ENCODE data around the gene CTBP1. TPM values are rescaled to one million over a fixed set of nuclear protein-coding genes. Genes with fewer than 3 reads are reported as not detected.

Gene CTBP1
- total RNA-seq, 1 donor from 2014 or later = 165 TPM

DNA sequence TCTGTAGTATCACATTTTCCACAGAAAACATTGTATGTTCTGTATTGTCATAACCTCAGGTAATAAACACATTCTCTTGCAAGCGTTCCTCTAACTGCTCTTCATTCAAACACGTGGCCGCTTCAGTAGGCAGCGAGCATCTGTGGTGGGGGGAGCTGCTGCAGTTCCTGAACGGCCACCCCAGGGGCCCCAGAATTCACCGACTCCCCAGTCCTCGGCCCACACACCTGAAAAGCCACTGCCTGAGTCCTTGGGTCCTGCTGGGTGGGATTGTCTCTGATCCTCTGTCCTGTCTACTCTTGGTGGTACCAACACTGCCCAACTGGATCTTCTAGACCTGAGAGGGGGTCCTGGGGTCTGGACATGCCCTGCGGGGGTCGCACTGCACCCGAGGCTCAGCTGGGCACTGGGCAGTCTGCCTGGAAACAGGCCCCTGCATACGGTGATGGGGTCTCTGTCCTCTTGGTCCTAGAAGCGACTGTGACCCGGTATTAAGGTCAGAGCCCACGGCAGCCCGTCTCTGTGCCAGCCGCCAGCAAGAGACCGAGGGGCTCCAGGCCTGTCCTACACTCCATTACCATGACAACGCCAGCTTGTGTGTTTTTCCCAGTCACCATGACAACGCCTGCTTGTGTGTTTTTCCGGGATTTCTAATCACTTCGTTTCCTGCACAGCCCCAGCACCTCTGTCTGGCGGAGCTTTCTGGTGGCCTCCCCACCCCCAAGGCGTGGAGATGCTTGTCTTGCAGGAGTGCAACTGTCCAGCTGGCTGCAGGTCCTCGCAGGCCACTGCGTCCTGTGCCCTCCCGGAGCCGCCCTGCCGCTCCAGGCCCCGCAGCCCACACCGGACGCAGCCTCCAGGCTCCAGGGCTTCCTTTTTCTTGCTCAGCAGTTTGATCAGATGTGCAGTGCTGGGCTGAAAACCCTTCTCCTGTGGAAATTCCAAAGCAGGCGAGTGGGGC lies 16.0 kb downstream of the CTBP1 start:
- DNase-seq (ENCODE audit: extremely low spot score, unreplicated experiment) = no peak
- Mint-ChIP-seq H3K27ac (peak overlapping the region; percentile 81), H3K9me3 (no peaks in the 10 kb centered on the region), H3K27me3 (no peaks in the 10 kb centered on the region), H3K4me3 (no peak overlapping the region), H3K36me3 (no peaks in the 10 kb centered on the region), H3K4me1 (ENCODE audit: unreplicated experiment) (peaks cover 15% of the 10 kb centered on the region)
- TF ChIP-seq, protein P1, sequence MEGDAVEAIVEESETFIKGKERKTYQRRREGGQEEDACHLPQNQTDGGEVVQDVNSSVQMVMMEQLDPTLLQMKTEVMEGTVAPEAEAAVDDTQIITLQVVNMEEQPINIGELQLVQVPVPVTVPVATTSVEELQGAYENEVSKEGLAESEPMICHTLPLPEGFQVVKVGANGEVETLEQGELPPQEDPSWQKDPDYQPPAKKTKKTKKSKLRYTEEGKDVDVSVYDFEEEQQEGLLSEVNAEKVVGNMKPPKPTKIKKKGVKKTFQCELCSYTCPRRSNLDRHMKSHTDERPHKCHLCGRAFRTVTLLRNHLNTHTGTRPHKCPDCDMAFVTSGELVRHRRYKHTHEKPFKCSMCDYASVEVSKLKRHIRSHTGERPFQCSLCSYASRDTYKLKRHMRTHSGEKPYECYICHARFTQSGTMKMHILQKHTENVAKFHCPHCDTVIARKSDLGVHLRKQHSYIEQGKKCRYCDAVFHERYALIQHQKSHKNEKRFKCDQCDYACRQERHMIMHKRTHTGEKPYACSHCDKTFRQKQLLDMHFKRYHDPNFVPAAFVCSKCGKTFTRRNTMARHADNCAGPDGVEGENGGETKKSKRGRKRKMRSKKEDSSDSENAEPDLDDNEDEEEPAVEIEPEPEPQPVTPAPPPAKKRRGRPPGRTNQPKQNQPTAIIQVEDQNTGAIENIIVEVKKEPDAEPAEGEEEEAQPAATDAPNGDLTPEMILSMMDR (conservative IDR thresholded peaks at IDR 0.05) = no peak

DNA sequence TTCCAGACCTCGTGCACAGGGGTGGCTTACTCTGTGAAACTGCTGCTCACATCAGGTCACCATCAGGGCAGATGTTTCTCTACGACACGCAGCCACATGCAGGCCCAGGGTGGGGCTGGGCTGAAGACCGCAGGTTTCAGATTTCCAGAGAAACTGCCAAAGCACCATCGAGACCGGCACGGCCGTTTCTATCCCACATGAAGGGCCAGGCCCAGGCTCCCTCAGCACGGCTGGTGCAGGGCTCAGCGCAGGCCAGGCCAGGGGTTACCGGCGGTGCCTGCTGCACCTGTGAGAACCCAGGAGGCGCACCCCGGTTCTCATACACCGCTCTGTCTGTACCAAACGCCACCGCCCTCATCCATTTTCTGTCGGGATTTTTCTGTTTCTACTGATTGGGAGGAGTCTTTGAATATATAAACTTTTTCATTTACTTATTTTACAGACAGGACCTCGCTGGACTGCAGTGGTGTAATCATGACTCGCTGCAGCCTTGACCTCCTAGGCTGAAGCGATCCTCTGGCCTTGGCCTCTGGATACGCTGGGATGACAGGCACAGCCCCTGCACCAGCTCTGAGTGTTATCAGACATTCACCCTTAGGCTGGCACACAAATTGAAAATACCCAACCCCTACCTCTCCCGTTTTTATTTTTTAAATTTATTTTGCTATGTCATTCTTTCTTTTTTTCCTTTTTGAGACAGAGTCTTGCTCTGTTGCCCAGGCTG lies 17.1 kb downstream of the CTBP1 start:
- peaks cover 10% of the 10 kb centered on the region for H3K36me3 Mint-ChIP-seq
- H3K4me3 Mint-ChIP-seq = no peak overlapping the region
- no peaks in the 10 kb centered on the region for H3K27me3 Mint-ChIP-seq
- peak overlapping the region; percentile 81 for H3K27ac Mint-ChIP-seq
- H3K4me1 Mint-ChIP-seq (ENCODE audit: unreplicated experiment) = peaks cover 15% of the 10 kb centered on the region
- TF ChIP-seq, protein P1 (conservative IDR thresholded peaks at IDR 0.05) = no peak
- H3K9me3 Mint-ChIP-seq = no peaks in the 10 kb centered on the region
- no peak for DNase-seq (ENCODE audit: extremely low spot score, unreplicated experiment)

DNA sequence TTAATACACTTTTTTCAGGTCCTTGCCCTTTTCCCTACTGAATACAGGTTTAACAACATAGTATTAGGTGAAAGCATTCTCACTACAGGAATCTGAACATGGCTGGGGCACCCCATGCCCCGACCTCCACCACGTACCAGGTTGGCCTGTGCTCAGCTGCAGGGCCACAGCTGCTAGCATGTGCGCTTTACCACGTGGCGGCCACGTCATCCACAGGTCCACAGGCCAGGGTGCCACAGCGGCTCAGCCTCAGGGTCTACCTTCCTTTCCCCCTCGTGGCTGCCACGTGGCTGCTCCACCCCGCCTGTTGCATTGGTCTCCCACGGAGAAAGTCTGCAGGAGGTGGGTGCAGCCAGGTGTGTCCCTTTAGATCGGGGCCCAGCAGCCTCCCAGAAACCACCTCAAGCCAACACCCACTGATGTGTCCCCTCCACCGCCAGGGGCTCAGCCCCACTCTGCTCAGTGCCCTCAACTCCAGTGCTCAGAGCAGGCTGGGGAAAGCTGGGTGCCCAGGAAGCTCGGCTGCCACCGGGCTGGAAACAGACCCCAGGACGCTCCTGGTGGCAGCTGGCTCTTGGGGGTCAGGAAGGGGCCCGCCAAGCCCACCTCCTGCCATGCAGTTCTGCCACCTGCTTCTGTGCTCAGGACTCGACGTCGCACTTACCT lies 17.8 kb downstream of the CTBP1 start:
- Mint-ChIP-seq H3K36me3 (peaks cover 12% of the 10 kb centered on the region), H3K27ac (peak overlapping the region; percentile 81), H3K4me1 (ENCODE audit: unreplicated experiment) (peaks cover 15% of the 10 kb centered on the region), H3K4me3 (no peak overlapping the region), H3K9me3 (no peaks in the 10 kb centered on the region), H3K27me3 (no peaks in the 10 kb centered on the region)
- DNase-seq (ENCODE audit: extremely low spot score, unreplicated experiment) = no peak
- TF ChIP-seq, protein P1 (conservative IDR thresholded peaks at IDR 0.05) = no peak

DNA sequence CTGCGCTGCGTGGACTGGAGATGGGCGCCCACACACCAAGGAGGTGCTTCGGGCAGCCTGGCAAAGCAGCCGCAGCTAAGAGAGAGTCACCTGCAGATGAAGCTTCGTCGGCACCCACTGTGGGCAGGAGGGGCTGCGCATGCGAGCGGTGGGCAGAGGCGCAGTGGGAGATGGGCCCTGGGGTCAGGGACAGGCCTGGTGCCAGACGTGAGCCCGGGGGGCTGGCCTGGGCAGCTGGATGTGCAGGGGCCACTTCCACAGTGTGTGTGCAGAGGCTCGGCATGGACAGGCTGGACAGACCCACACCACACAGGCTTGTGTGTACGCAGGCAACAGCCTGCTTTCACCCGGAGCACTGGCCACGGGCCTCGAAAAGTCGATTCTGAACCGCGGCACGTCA lies 18.6 kb downstream of the CTBP1 start:
- Mint-ChIP-seq H3K36me3 (peaks cover 12% of the 10 kb centered on the region), H3K9me3 (no peaks in the 10 kb centered on the region), H3K27ac (no peak overlapping the region), H3K4me1 (ENCODE audit: unreplicated experiment) (peaks cover 15% of the 10 kb centered on the region), H3K4me3 (no peak overlapping the region), H3K27me3 (no peaks in the 10 kb centered on the region)
- TF ChIP-seq, protein P1 (conservative IDR thresholded peaks at IDR 0.05) = no peak
- no peak for DNase-seq (ENCODE audit: extremely low spot score, unreplicated experiment)

DNA sequence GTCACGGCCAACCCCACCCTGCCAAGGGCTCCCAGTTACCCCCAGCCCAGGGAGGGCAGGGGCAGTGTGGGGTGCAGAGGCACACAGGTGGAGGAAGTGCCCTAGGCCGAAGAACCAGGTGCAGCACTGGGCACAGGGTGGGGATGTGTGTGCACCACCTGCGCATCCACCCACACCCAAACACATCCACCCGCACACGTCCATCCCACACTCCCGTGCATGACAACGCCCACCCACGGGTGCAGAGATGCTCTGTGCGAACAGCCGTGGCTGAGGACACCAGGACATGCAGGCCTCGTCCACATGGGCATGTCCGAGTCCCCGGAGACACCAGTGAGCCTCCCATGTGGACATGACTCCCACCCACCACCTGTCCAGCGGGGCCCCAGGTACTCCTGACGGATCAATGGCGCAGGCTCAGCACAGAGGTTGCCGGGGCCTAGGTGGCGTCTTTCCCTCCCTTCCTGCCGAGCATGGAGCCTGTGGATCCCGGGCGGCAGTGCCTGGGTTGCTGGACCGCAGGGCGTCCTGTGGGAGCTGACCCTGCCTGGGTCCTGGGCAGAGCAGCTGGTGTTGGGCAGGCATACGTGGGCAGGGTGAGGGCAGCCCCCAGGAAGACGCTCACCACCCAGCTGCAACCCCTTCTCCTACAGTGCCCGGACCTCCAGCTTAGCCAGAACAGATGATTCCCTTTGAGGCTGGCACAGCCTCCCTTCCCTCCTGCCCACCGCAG lies 19.6 kb downstream of the CTBP1 start:
- peaks cover 12% of the 10 kb centered on the region for H3K4me1 Mint-ChIP-seq (ENCODE audit: unreplicated experiment)
- TF ChIP-seq, protein P1 (conservative IDR thresholded peaks at IDR 0.05) = no peak
- peaks cover 18% of the 10 kb centered on the region for H3K36me3 Mint-ChIP-seq
- no peak overlapping the region for H3K27ac Mint-ChIP-seq
- H3K27me3 Mint-ChIP-seq = no peaks in the 10 kb centered on the region
- DNase-seq (ENCODE audit: extremely low spot score, unreplicated experiment) = no peak
- H3K9me3 Mint-ChIP-seq = no peaks in the 10 kb centered on the region
- H3K4me3 Mint-ChIP-seq = no peak overlapping the region

Data from type B pancreatic cell (in vitro differentiated cells).